Brain microvascular endothelial cell (primary cell): ENCODE results near the gene ARHGAP15.

ENCODE experiments used
- DNase-seq: peaks from one replicate; pipeline ENCODE4 v3.0.0-alpha.2; 2020
- H3K27ac ChIP-seq: fragments of 250-450 bp; sonication (Bioruptor Pico); 2 replicates; pipeline ENCODE4 v1.5.1; 2020; ENCODE audit warnings: mild to moderate bottlenecking, moderate library complexity
- H3K27me3 ChIP-seq: fragments of 250-450 bp; sonication (Bioruptor Pico); replicated peaks from 2 replicates; pipeline ENCODE4 v1.5.1; 2020; ENCODE audit warnings: mild to moderate bottlenecking
- H3K36me3 ChIP-seq: fragments of 250-450 bp; sonication (Bioruptor Pico); replicated peaks from 2 replicates; pipeline ENCODE4 v1.5.1; 2020; ENCODE audit warnings: mild to moderate bottlenecking
- H3K4me3 ChIP-seq: 2 replicates; pipeline ENCODE4 v1.5.1; 2011; ENCODE audit warnings: low read depth, mild to moderate bottlenecking, control low read depth, low read length, moderate library complexity
- CTCF ChIP-seq: IDR thresholded peaks from 2 replicates; pipeline ENCODE4 v1.5.1; 2011; ENCODE audit warnings: low read depth, mild to moderate bottlenecking, moderate library complexity, low read length, control low read depth, inconsistent platforms; ENCODE audit errors: missing control alignments
- in situ Hi-C: cut with HindIII; loops from 2 replicates; pipeline ENCODE4 v1.10.0; 2017; ENCODE audit warnings: low sequenced_read_pairs, low pct_ligation_motif_present

ARHGAP15 gene

GRCh38 chr2:143674051-143674450 lies 544.8 kb downstream of the ARHGAP15 start:
- in situ Hi-C loops, result no loop called here
- H3K27me3 ChIP-seq, result no peaks in the 10 kb centered on the region
- no peak overlapping the region for H3K27ac ChIP-seq
- H3K4me3 ChIP-seq, result no peak overlapping the region
- no peaks in the 10 kb centered on the region for H3K36me3 ChIP-seq
- no peak for DNase-seq
- TF ChIP-seq CTCF, result no peak

- Histone ChIP-seq H3K27ac (no peak overlapping the region), H3K4me3 (no peak overlapping the region), H3K27me3 (no peaks in the 10 kb centered on the region), H3K36me3 (no peaks in the 10 kb centered on the region)
- no peak for TF ChIP-seq CTCF
- in situ Hi-C loops, result no loop called here
- DNase-seq, result no peak
These were observed 545.8 kb downstream of the ARHGAP15 start for GRCh38 chr2:143675021-143675420.

GRCh38 chr2:143679617-143680016 lies 550.4 kb downstream of the ARHGAP15 start:
- DNase-seq, result no peak
- no peak overlapping the region for H3K27ac ChIP-seq
- in situ Hi-C loops, result no loop called here
- no peaks in the 10 kb centered on the region for H3K27me3 ChIP-seq
- no peak overlapping the region for H3K4me3 ChIP-seq
- no peak for TF ChIP-seq CTCF
- H3K36me3 ChIP-seq, result no peaks in the 10 kb centered on the region

- in situ Hi-C loops, result no loop called here
- Histone ChIP-seq H3K27ac (no peak overlapping the region), H3K4me3 (no peak overlapping the region), H3K36me3 (no peaks in the 10 kb centered on the region), H3K27me3 (no peaks in the 10 kb centered on the region)
- TF ChIP-seq CTCF, result no peak
- DNase-seq, result no peak
These were observed 551.7 kb downstream of the ARHGAP15 start for GRCh38 chr2:143680885-143681405.

- TF ChIP-seq CTCF, result no peak
- Histone ChIP-seq H3K36me3 (no peaks in the 10 kb centered on the region), H3K27me3 (no peaks in the 10 kb centered on the region), H3K27ac (no peak overlapping the region), H3K4me3 (no peak overlapping the region)
- DNase-seq, result no peak
- in situ Hi-C loops, result no loop called here
These were observed 553.3 kb downstream of the ARHGAP15 start for GRCh38 chr2:143682436-143683055.

- Histone ChIP-seq H3K27me3 (no peaks in the 10 kb centered on the region), H3K4me3 (no peak overlapping the region), H3K27ac (no peak overlapping the region), H3K36me3 (no peaks in the 10 kb centered on the region)
- in situ Hi-C loops, result no loop called here
- no peak for TF ChIP-seq CTCF
- DNase-seq, result no peak
These were observed 554.8 kb downstream of the ARHGAP15 start for GRCh38 chr2:143683977-143684376.
